Ovary (tissue), 9 donors: ENCODE data around the gene RTF1. TPM values are rescaled to one million over a fixed set of nuclear protein-coding genes. Genes with fewer than 3 reads are reported as not detected.

ENCODE experiments used
- DNase-seq, 5 donors: peaks; one replicate each; pipeline ENCODE4 v3.0.0-alpha.2; 2019 to 2020
- H3K27ac ChIP-seq, 2 donors: fragments of 200-600 bp; one replicate each; pipeline versions ENCODE4 v1.5.1 to v1.8.0; 2019 to 2022
- H3K27me3 ChIP-seq: fragments of 200-600 bp; one replicate; pipeline ENCODE4 v1.8.0; 2022
- H3K36me3 ChIP-seq: fragments of 200-600 bp; sonication (generic); one replicate; pipeline ENCODE4 v1.5.1; 2019
- H3K4me1 ChIP-seq: one replicate; pipeline ENCODE4 v1.8.1; 2013; ENCODE audit warnings: mild to moderate bottlenecking, moderate library complexity; ENCODE audit not compliant: insufficient read depth
- H3K4me3 ChIP-seq: fragments of 200-600 bp; sonication (generic); one replicate; pipeline ENCODE4 v1.5.1; 2017
- H3K9me3 ChIP-seq, 2 donors: fragments of 200-600 bp in 1 of 2; sonication (generic) in 1 of 2; one replicate each; pipeline versions ENCODE4 v1.5.1 to v1.8.1; 2013 to 2019; ENCODE audit warnings: mild to moderate bottlenecking in 1 of 2, moderate library complexity in 1 of 2
- EP300 ChIP-seq: sonication (generic); formaldehyde crosslinking; IDR thresholded peaks from one replicate; pipeline ENCODE4 v1.6.1; 2017; ENCODE audit warnings: antibody characterized with exemption
- POLR2A ChIP-seq: fragments of 450-650 bp; IDR thresholded peaks from one replicate; pipeline ENCODE4 v1.6.1; 2017; ENCODE audit warnings: antibody characterized with exemption, mild to moderate bottlenecking, moderate library complexity
- WGBS, 3 donors: extraction: QIAGEN DNeasy Blood & Tissue Kit in 1 of 3; methylation state at CpG; one replicate each; pipeline versions ENCODE4 v1.1.5 to v1.1.7; 2013 to 2017; 5-methylcytosine and 5-hydroxymethylcytosine counted together
- intact Hi-C, 4 donors: fragments of 100-400 bp; cut with DNase I; formaldehyde crosslinking; loops; one replicate each; pipeline versions ENCODE4 v1.11.0 to v1.15.1; 2022 to 2023
- polyA plus RNA-seq, 2 donors: library from polyadenylated mRNA; stranded (reverse); fragments of 200-250 nt in 1 of 2; fragments of 350-450 nt in 1 of 2; fragmentation: Illumina TruSeq in 1 of 2; extraction: RNeasy Lipid Tissue Mini Kit (QIAGEN cat#74804) in 1 of 2; gene quantifications; one replicate each; pipeline ENCODE4 v1.2.3, GENCODE V29; 2013 to 2014
- total RNA-seq, 7 donors: library from RNA; depleted of rRNA in 2 of 7; stranded (reverse); fragments of >200 nt in 2 of 7; fragmentation: NEBNext Ultra II Directional in 3 of 7; extraction: Animal tissue kit (Norgen Biotek cat#: 25700) in 3 of 7; gene quantifications; one replicate each; pipeline versions ENCODE4 v1.1.0 to v1.2.4, GENCODE V29; 2016 to 2023
- TF ChIP-seq, protein P1 (sequence below), 3 donors: fragments of 450-650 bp in 2 of 3; fragments of 200-600 bp in 1 of 3; IDR thresholded peaks; one replicate each; pipeline versions ENCODE4 v1.5.1 to v1.8.0; 2016 to 2022; ENCODE audit warnings: antibody characterized with exemption in 3 of 3, mild to moderate bottlenecking in 1 of 3
- donor health status: DM: no; HTN: no; CAD: no; lungs with moderate emphysema.
- donor health status: DM: no; HTN: no; CAD: no.
- donor health status: Bipolar disorder and iron deficiency.
- donor health status: DM: yes; HTN: yes; CAD: no.
- donor health status: DM: no; HTN: no; CAD: no.
- donor health status: DM: yes; HTN: yes; CAD: no.

Gene RTF1
- total and polyA plus RNA-seq, 9 donors = 22.2 to 57.1 (median 35.6) TPM

DNA sequence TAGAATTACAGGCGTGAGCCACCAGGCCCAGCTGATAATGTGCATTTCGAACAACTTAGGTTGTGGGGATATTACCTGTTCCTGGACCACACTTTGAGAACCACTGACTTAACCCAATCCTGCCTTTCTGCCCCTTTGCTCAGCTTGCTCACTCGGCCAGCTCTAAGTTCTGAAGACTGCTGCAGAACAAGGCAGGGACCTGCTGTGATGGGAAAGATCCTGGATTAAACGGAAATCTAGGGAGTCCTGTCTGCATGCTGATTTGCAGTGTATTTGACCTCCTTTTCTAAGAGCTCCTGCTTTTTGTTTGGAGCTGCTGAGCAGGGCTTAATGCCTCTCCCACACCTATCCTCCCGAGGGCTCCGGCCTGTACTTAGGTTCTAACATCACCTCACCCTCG is 93.8 kb downstream of the RTF1 start:
- no peak overlapping the region for H3K4me3 ChIP-seq
- H3K4me1 ChIP-seq = peaks cover 20% of the 10 kb centered on the region
- DNase-seq = no peak
- no peak for TF ChIP-seq EP300
- TF ChIP-seq, protein P1, sequence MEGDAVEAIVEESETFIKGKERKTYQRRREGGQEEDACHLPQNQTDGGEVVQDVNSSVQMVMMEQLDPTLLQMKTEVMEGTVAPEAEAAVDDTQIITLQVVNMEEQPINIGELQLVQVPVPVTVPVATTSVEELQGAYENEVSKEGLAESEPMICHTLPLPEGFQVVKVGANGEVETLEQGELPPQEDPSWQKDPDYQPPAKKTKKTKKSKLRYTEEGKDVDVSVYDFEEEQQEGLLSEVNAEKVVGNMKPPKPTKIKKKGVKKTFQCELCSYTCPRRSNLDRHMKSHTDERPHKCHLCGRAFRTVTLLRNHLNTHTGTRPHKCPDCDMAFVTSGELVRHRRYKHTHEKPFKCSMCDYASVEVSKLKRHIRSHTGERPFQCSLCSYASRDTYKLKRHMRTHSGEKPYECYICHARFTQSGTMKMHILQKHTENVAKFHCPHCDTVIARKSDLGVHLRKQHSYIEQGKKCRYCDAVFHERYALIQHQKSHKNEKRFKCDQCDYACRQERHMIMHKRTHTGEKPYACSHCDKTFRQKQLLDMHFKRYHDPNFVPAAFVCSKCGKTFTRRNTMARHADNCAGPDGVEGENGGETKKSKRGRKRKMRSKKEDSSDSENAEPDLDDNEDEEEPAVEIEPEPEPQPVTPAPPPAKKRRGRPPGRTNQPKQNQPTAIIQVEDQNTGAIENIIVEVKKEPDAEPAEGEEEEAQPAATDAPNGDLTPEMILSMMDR (IDR thresholded peaks at IDR 0.05) = no peak
- no peak for TF ChIP-seq POLR2A
- no peak overlapping the region for H3K27ac ChIP-seq
- 76 to 84% (median 82%) methylated on average over 7 of the region's 7 CpGs for WGBS, 3 donors
- intact Hi-C loops = no loop called here
- H3K9me3 ChIP-seq = no peaks in the 10 kb centered on the region
- H3K36me3 ChIP-seq = no peaks in the 10 kb centered on the region
- H3K27me3 ChIP-seq = no peaks in the 10 kb centered on the region

DNA sequence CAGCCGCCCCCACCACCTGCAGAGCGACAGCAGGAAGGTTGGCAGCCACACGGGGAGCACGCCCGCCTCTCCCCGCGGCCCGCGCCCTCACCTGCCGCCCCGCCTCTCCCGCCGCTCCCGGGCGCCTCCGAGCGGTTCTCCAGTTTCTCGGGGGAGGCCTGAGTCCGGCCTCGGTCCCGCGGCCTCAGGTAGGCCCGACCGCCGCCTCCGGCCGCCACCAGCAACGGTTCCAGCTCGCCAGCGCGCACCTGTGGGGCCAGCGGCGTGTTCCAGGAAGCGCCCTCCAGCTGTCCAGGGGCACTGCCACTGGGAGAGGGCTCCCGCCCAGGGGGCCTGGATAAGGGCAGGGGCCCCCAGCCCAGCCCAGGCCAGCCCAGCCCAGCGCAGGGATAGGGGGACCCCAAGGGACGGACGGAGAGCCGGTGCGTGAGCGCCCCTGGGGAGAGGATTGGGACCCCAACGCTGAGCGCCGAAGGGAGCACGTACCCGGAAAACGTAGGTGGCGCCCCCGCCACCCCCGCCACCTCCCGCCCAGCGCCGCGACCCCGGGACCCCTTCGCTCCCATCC is 94.5 kb downstream of the RTF1 start:
- Histone ChIP-seq H3K27me3 (no peaks in the 10 kb centered on the region), H3K4me1 (peaks cover 20% of the 10 kb centered on the region), H3K27ac (no peak overlapping the region), H3K4me3 (no peak overlapping the region), H3K9me3 (no peaks in the 10 kb centered on the region), H3K36me3 (no peaks in the 10 kb centered on the region)
- no peak for DNase-seq
- intact Hi-C loops = no loop called here
- 9 to 15% (median 10%) methylated on average over 32 to 56 of the region's 56 CpGs for WGBS, 3 donors
- TF ChIP-seq EP300 (no peak), POLR2A (no peak)
- TF ChIP-seq, protein P1 (IDR thresholded peaks at IDR 0.05) = no peak

DNA sequence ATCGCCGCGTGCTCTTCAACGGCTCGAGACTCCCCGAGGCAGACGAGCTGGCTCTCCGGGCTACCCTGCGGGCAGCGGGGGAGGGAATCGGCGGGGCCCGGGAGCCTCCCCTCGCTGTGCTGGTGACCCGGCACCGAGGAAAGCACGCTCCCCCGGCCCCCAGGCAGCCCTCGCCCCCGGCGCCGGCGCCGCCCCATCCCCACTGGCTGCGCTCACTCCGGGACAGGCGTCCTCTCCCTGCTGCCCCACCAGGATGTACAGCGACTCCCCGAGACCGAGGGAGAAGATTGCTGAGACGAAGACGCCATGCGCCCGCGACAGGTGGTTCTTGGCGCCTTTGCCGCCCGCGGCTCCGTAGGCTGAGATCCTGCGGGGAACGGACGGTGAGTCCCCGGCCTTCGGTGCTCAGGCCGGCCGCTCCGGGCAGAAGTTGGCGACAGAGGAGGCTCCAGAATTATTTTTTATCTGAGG is 95.0 kb downstream of the RTF1 start:
- Histone ChIP-seq H3K27me3 (no peaks in the 10 kb centered on the region), H3K36me3 (no peaks in the 10 kb centered on the region), H3K27ac (no peak overlapping the region), H3K9me3 (no peaks in the 10 kb centered on the region), H3K4me3 (no peak overlapping the region), H3K4me1 (peaks cover 20% of the 10 kb centered on the region)
- intact Hi-C loops = no loop called here
- WGBS, 3 donors = 1 to 2% (median 2%) methylated on average over 38 to 49 of the region's 49 CpGs
- no peak for DNase-seq
- TF ChIP-seq, protein P1 (IDR thresholded peaks at IDR 0.05) = no peak
- TF ChIP-seq EP300 = no peak
- TF ChIP-seq POLR2A = no peak

DNA sequence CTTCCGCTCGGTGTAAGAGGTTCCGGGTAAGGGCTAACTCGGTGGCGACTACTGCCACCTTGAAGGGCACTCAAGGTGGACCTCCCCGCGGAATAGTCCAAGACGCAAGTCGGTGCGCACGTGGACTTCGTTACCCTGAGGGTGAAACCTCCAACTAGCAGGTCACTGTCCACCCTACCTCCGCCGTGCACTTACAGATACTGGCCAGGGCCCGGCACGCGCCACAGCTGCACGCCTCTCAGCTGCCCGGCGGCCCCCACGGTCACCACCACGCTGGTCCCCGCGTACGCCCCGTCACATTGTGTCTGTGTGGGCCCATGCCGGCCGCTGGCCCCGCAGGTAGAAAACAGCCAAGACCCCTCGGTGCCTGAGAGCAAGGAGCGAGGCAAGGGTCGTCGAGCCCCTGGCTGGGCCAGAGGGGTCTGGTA is 95.6 kb downstream of the RTF1 start:
- no peak overlapping the region for H3K4me3 ChIP-seq
- H3K9me3 ChIP-seq = no peaks in the 10 kb centered on the region
- no peaks in the 10 kb centered on the region for H3K36me3 ChIP-seq
- DNase-seq = no peak
- H3K27me3 ChIP-seq = no peaks in the 10 kb centered on the region
- TF ChIP-seq, protein P1 (IDR thresholded peaks at IDR 0.05) = no peak
- TF ChIP-seq POLR2A (no peak), EP300 (no peak)
- WGBS, 3 donors = 4% methylated on average over 33 of the region's 33 CpGs
- peaks cover 20% of the 10 kb centered on the region for H3K4me1 ChIP-seq
- H3K27ac ChIP-seq = no peak overlapping the region
- intact Hi-C loops = no loop called here
